GM21723 (cell line): ENCODE data around the gene AGPAT4.

Experiments
- ATAC-seq: cut with Tn5 transposase; IDR thresholded peaks from one replicate; pipeline ENCODE4 v1.9.1; 2021; ENCODE audit warnings: mild to moderate bottlenecking, moderate library complexity; ENCODE audit not compliant: unreplicated experiment

AGPAT4 gene

DNA sequence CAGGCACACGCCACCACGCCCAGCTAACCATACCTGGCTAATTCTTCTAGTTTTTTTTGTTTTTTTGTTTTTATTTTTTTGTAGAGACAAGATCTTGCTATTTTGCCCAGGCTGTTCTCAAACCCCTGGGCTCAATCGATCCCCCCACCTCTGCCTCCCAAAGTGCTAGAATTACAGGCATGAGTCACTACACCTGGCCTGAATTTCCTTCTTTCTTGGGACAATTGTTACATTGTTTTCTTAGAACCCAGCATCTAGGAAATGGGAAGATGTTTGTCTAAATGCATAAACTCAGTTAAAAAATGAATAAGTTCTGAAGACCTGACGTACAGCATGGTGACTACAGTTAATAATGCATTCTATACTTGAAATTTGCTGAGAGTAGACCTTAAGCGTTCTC, 10.8 kb upstream of the AGPAT4 start:
- ATAC-seq, result no peak

GRCh38 chr6:161281092-161281491, 7.2 kb upstream of the AGPAT4 start:
- no peak for ATAC-seq

DNA sequence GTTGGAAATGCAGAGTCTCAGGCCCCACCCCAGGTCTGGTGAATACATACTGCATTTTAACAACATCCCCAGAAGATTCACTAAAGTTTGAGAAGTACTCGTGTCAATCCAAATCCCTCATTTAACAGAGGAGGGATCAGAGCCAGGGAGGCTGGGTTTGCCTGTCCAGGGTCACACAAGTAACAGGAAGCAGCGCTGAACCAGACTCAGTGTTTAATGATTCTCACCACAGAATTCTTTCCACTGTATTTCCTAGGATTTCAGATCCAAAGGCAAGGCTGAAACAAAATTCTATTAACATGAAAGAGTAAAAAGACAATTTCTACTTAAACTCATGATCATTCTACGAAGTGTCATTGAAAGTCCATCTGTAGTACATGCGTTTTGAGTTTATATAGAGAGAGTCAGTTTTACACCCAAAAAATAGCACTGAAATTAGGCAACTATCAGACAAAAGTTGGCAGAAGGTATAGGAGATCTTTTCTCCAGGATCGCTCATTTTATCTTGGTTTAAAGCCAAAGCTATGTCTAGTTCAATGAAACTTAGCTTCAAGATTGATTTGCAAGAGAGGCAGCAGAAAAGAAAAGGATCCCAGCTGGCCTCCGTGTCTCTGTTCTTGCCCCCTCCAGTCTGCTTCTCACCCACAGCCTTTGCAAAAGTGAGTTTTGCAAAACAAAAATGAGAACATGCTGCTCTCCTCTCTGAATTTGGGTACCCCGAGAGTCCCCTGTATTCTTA, 6.0 kb upstream of the AGPAT4 start:
- ATAC-seq, result no peak

DNA sequence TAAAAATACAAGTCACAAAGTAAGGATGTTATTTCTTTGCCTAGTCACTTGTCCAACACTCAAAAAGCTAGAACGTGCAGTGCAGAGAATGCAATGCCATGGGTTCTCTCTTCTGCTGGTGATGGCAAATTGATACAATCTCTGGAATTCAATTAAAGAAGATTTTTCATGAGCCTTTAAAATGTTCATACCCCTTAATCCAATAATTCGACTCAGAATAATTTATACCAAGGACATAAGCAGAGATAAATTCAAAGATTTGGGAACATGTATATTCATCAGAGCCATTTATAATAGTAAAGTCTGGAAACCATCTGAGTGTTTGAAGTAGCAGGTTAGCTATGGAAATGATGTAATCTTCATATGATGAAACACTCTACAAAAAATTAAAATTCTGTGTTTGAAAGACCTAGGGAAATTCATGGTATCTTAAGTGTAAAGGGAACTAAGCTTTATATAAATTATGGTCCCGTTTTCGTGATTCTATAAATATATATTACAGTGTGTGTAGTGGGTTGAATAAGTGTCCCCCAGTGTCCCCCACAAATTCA, 2.8 kb upstream of the AGPAT4 start:
- no peak for ATAC-seq

GRCh38 chr6:161274898-161275297, 1.0 kb upstream of the AGPAT4 start:
- no peak for ATAC-seq

- no peak for ATAC-seq
These were observed 612 bp upstream of the AGPAT4 start for GRCh38 chr6:161274488-161274858.

- ATAC-seq, result peak; percentile 26
These were observed 548 bp downstream of the AGPAT4 start for GRCh38 chr6:161273274-161273751.

DNA sequence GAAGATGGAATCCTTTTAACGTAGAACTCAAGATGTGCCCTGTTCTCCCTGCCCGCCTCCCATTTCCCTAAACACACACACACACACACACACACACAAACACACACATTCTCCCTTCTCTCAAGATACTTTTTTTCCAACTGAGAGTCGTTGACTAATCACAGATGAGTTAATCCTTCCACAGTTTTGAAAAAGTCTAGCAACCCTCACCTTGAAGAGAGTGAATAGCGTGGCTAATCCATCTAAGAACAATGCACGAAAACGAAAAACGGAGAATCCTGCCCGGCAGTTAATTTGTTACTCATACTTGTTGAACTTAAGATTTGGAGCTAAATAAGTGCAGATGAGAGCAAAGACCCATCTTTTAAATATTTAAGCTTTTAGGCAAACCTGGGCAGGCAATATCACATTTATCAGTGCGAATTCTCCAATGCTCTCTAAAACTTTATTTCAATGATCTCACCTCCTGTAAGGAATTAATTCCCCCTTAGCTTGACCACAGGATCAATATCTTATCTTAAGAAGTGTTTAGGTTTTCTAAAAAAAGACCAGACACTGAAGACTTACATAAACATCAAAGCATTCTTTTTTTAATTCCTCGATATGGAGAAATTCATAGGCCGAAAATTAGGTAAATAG, 1.1 kb downstream of the AGPAT4 start:
- no peak for ATAC-seq

DNA sequence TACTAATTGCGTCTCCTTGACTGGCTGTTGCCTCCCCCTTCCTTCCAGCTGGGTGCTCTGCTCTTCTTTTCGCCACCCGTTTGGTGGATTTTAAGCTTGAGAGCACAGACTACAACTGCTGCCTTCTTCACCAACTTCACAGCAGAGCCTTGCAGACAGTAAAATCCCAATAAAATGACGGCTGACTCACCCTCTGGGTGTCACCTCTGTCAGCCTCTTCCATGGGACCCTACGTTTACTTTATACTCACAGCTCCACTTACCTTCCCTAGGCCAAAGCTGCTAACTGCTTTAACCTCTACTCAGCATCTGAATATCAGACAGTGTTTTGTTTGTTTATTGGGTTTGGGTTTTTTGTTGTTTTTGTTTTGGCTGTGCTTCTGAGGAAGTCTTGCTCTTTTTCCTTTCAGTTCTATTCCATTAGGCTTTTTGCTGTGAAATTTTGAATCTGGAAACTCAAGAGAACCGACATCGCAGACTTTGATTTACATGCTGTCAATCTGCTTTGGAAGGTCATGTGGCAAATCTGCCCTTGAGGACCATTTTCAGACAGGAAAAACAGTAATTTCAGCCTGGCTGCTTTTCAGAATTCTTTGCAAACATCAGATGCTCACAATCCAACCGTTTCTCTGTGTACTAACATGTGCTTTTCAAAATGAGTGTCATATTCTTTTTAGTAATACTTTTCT, 2.4 kb downstream of the AGPAT4 start:
- ATAC-seq, result no peak

DNA sequence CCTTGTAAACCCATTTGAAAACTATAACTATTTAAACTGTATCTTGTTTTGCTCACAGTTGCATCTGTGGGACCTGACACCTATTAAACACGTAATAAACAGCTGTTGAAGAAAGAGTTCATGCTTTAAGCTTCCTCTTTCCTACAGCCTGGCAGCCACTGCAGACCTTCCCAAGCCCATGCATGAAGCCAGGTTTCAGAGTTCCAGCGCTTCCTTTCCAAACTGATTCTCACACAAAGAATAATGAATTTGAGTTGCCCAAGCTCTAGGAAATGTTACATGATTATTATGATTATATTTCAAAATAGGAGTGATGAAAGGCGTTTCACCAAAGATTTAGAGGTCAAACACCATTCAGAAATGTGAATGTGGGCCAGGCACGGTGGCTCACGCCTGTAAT, 3.7 kb downstream of the AGPAT4 start:
- no peak for ATAC-seq

DNA sequence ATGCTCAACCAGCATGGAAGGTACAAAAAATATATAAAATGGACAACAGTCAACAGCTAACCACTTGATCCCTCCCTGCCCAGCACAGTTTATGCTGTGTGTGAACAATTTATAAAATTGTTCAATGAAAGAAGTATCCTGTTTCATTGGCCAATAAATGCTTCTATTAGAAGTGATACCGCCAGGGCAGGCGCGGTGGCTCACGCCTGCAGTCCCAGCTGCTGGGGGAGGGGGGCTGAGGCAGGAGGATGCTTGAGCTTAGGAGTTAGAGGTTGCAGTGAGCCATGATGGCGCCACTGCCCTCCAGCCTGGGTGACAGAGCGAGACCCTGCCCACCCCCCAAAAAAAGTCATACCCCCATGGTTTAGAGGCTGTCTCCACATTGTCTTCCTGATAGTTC, 4.6 kb downstream of the AGPAT4 start:
- no peak for ATAC-seq

DNA sequence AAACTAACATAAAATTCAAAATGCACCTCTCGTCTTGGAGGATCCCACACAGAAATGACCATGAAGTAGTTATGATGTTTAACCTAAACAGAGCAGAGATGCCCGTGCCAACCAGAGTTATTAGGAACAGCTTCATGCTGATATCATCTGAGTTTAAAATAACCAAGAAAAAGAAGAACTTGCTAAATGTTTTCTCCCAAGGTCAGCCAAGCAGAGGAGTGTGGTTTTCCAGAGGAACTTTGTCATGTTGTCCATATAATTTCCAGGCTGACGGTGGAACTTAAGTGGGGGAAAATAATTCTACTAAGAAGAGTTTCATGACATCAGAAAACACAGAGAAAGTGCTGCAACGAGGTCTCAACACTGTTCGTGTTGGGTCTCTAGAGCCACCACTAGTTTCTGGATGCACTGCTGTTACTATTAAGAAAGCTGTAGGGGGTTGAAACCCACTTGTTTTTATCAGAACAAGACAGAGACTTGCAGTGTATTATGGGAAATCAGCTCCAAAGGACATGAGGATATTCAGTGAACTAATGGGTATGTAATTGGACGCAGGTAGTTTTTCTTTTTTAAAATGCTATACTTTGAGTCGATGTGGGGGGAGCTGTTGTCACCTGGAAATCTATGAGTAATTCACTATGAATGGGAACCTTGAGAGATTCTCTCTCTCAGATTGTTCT, 5.2 kb downstream of the AGPAT4 start:
- no peak for ATAC-seq

DNA sequence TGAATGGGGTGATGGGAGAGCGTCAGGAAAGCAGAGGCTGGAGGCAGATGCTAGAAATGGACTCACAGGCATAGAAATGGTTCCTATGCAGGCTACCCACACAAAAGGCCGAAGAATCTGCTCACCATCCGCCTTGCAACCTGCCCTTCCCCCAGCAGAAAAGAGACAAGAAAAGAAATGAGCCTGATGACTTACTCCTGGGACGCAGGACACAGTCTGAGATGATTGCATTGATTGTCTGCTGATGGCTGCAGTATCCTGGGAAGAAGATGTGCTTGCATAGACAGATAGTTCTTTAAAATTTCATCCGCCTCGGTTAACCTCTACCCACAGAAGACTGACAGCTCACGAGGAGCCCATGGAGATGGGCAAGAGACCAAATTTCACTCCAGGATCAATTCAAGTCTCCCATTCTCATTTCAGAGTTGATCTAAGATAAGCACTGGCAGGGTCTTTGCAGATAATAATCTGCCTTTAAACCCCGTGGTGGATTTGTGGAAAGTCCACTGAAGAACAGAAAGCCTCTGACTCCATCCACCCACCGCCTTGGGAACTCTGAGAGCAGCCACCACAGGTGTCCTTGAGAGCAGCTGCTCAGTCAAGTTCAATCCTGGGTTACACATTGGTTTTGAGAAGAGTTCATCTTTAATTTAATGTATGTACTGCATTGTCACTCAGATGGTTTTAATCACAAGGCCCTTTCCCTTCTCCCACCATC, 7.2 kb downstream of the AGPAT4 start:
- ATAC-seq, result no peak

GRCh38 chr6:161265975-161266374, 7.9 kb downstream of the AGPAT4 start:
- ATAC-seq, result no peak

GRCh38 chr6:161265554-161265953, 8.3 kb downstream of the AGPAT4 start:
- no peak for ATAC-seq

- no peak for ATAC-seq
These were observed 9.7 kb downstream of the AGPAT4 start for GRCh38 chr6:161264181-161264580.

DNA sequence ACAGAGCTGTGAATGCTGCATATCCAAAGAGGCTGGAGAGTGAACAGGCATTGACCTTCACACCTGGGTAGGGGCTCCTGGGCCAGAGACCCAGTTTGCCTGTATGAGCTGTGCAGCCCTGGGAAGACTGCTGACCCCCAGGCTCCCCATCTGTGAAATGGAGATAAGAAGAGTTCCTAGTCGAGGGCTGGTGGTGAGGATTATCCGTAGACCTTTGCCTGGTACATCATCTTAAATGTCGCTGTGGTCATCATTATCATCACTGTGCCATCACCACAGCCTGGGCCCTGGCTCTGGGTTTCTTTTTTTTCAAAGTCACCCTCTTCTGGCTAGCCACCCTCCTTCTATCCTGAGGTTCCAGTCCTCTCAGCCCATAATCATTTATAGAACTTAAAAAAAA, 12.0 kb downstream of the AGPAT4 start:
- ATAC-seq, result no peak

GRCh38 chr6:161261325-161261724, 12.5 kb downstream of the AGPAT4 start:
- no peak for ATAC-seq

DNA sequence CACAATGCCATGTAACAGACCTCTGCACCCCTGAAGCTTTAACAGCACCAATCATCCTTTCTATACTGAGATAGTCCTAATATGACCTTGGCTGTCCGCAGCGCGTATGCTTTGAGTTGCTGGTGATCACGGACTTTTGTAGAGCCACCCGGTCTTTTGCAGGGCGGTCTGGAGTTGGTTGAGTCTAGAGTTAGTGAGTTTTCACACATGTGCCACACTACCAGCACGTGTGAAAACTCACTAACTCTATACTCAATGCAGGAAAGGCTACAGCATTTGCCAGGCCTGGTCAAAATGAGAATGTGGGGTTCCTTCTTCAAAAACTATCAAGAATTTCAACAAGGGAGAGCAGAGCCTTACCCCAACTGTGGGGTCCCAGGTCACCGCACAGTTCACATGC, 14.6 kb downstream of the AGPAT4 start:
- ATAC-seq, result no peak

- no peak for ATAC-seq
These were observed 15.9 kb downstream of the AGPAT4 start for GRCh38 chr6:161257793-161258457.
